Esophagus squamous epithelium (tissue), 5 donors: Measurements from ENCODE around the gene CALY. TPM values are rescaled to one million over a fixed set of nuclear protein-coding genes. Genes with fewer than 3 reads are reported as not detected.

Source experiments
- DNase-seq: peaks from one replicate; lab custom pipeline; 2025; lab: John Stamatoyannopoulos, UW
- H3K27ac ChIP-seq, 4 donors: fragments of 200-600 bp; sonication (generic); one replicate each; pipeline ENCODE4 v1.5.1; 2016 to 2019; ENCODE audit warnings: mild to moderate bottlenecking in 1 of 4
- H3K27me3 ChIP-seq, 4 donors: fragments of 200-600 bp; sonication (generic); 1 replicate in 3 of 4; 2 replicates in 1 of 4; pipeline versions ENCODE4 v1.5.1 to v1.6.0; 2017 to 2021; ENCODE audit warnings: antibody characterized with exemption in 1 of 4
- H3K36me3 ChIP-seq, 3 donors: fragments of 200-600 bp; sonication (generic); one replicate each; pipeline ENCODE4 v1.5.1; 2016 to 2019
- H3K4me1 ChIP-seq, 3 donors: fragments of 200-600 bp; sonication (generic); one replicate each; pipeline ENCODE4 v1.5.1; 2017 to 2019
- H3K4me3 ChIP-seq, 4 donors: fragments of 200-600 bp; sonication (generic); 1 replicate in 3 of 4; 2 replicates in 1 of 4; pipeline ENCODE4 v1.5.1; 2016 to 2019; ENCODE audit warnings: mild to moderate bottlenecking in 2 of 4, moderate library complexity in 1 of 4
- H3K9me3 ChIP-seq, 3 donors: fragments of 200-600 bp; sonication (generic); one replicate each; pipeline ENCODE4 v1.5.1; 2016 to 2019
- POLR2A ChIP-seq, 4 donors: fragments of 450-650 bp; IDR thresholded peaks; one replicate each; pipeline ENCODE4 v1.6.1; 2017; ENCODE audit warnings: antibody characterized with exemption in 4 of 4, mild to moderate bottlenecking in 4 of 4, moderate library complexity in 3 of 4
- WGBS, 2 donors: methylation state at CpG; one replicate each; pipeline ENCODE4 v1.1.5; 2018; 5-methylcytosine and 5-hydroxymethylcytosine counted together
- intact Hi-C: fragments of 100-400 bp; cut with DNase I; formaldehyde crosslinking; loops from one replicate; pipeline ENCODE4 v1.15.0; 2022
- total RNA-seq, 4 donors: library from RNA; depleted of rRNA; stranded (reverse); fragments of >200 nt; gene quantifications; one replicate each; pipeline ENCODE4 v1.1.0, GENCODE V29; 2016
- TF ChIP-seq, protein P1 (sequence below), 6 experiments: fragments of 450-650 bp in 4 of 6; fragments of 200-600 bp in 2 of 6; sonication (generic) in 2 of 6; IDR thresholded peaks; one replicate each; pipeline ENCODE4 v1.5.1; 2016 to 2019; ENCODE audit warnings: antibody characterized with exemption in 6 of 6, mild to moderate bottlenecking in 4 of 6, moderate library complexity in 4 of 6
- donor health status: DM: yes; HTN: yes; CAD: no.

The CALY gene
- total RNA-seq, 4 donors from 2014 or later, result not detected

DNA sequence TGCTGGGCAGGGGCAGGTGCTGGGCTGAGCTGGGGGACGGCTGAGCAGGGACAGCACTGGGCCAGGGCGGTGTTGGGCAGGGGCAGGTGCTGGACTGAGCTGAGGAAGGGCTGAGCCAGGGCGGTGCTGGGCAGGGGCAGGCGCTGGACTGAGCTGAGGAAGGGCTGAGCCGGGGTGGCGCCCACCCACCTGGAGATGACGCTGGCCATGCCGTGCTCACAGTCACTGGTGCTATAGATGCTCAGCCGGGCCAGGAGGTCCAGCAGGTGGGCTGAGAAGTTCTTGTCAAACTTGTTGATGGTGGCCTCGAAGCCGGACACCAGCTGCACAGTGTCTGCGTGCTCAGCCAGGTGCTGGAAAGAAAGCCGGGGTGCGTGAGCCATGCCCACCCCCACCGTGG lies 55.6 kb downstream of the CALY start:
- Histone ChIP-seq H3K4me3 (no peak overlapping the region), H3K27me3 (peaks cover 0 to 16% (median 2%) of the 10 kb centered on the region in 4 donors), H3K4me1 (peaks cover 12 to 36% (median 16%) of the 10 kb centered on the region in 3 donors), H3K9me3 (no peaks in the 10 kb centered on the region), H3K27ac (no peak overlapping the region), H3K36me3 (peaks cover 35 to 77% (median 55%) of the 10 kb centered on the region in 3 donors)
- TF ChIP-seq POLR2A (IDR thresholded peaks at IDR 0.05), result no peak
- TF ChIP-seq, protein P1, sequence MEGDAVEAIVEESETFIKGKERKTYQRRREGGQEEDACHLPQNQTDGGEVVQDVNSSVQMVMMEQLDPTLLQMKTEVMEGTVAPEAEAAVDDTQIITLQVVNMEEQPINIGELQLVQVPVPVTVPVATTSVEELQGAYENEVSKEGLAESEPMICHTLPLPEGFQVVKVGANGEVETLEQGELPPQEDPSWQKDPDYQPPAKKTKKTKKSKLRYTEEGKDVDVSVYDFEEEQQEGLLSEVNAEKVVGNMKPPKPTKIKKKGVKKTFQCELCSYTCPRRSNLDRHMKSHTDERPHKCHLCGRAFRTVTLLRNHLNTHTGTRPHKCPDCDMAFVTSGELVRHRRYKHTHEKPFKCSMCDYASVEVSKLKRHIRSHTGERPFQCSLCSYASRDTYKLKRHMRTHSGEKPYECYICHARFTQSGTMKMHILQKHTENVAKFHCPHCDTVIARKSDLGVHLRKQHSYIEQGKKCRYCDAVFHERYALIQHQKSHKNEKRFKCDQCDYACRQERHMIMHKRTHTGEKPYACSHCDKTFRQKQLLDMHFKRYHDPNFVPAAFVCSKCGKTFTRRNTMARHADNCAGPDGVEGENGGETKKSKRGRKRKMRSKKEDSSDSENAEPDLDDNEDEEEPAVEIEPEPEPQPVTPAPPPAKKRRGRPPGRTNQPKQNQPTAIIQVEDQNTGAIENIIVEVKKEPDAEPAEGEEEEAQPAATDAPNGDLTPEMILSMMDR (IDR thresholded peaks at IDR 0.05), result no peak
- intact Hi-C loops, result no loop called here
- no peak for DNase-seq
- 89 to 93% methylated on average over 3 to 14 of the region's 15 CpGs for WGBS, 2 donors

GRCh38 chr10:133280391-133281059 lies 56.2 kb downstream of the CALY start:
- WGBS, 2 donors, result 79 to 91% methylated on average over 7 to 8 of the region's 10 CpGs
- H3K9me3 ChIP-seq, result no peaks in the 10 kb centered on the region
- intact Hi-C loops, result no loop called here

DNA sequence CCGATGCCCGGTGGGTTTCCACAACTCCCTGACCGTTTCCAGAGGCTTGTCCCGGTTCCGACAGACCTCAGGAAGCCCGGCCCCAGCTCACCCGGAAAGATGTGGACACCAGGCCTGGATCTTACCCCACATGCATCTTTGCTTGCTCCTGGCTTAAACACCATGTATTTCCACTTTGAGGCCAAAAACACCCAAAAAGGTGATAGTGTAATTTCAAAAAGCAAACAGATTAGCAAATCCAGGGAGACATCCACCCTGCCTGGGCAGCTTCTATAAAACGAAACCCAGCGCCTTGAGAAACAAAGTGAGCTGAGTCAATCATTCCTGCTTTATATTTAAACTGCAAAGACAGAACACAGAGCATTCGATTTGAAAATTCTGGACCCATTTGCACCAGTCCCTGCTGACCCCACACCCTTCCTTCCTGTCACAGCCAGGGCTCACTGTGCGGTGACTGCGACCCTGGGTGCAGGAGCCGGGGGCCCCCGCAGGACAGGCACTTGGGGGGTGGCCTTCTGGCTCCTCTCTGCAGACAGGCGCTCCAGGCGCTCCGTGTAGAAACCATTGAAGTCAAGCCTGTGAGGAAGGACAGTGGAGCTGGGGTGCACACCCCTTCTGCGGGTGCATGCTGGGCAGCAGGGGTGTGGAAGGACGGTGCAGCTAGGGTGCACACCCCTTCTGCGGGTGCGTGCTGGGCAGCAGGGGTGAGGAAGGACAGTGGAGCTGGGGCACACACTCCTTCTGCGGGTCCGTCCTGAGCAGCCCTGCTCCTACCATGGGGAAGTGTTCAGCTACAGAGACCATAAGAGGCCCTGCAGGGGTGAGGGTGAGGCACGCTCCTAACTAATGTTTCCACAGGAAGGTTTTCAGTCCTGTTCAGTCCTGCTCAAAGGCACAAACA lies 57.1 kb downstream of the CALY start:
- peaks cover 19 to 51% (median 20%) of the 10 kb centered on the region in 3 donors for H3K4me1 ChIP-seq

More at GRCh38 chr10:133280391-133281059, 56.2 kb downstream of the CALY start:
- DNase-seq, result no peak
- Histone ChIP-seq H3K27me3 (peaks cover 0 to 21% (median 4%) of the 10 kb centered on the region in 4 donors), H3K4me1 (peaks cover 15 to 42% (median 17%) of the 10 kb centered on the region in 3 donors), H3K27ac (no peak overlapping the region), H3K36me3 (peaks cover 30 to 72% (median 51%) of the 10 kb centered on the region in 3 donors), H3K4me3 (no peak overlapping the region)
- no peak for TF ChIP-seq POLR2A (IDR thresholded peaks at IDR 0.05)
- TF ChIP-seq, protein P1 (IDR thresholded peaks at IDR 0.05), result no peak

GRCh38 chr10:133278577-133279265 lies 58.0 kb downstream of the CALY start:
- WGBS, 2 donors, result 39 to 45% methylated on average over 2 to 7 of the region's 19 CpGs
- Histone ChIP-seq H3K36me3 (peaks cover 15 to 54% (median 34%) of the 10 kb centered on the region in 3 donors), H3K27me3 (peaks cover 0 to 38% (median 6%) of the 10 kb centered on the region in 4 donors), H3K9me3 (no peaks in the 10 kb centered on the region), H3K4me3 (no peak overlapping the region), H3K27ac (peak overlapping the region; percentile 7 to 71 (median 64)), H3K4me1 (peaks cover 19 to 58% (median 20%) of the 10 kb centered on the region in 3 donors)
- DNase-seq, result peak; percentile 44
- intact Hi-C loops, result no loop called here
- TF ChIP-seq, protein P1 (IDR thresholded peaks at IDR 0.05), result no peak
- TF ChIP-seq POLR2A (IDR thresholded peaks at IDR 0.05), result peak in 1 of 4 donors; percentile 17

More for the DNA sequence above, 57.1 kb downstream of the CALY start:
- no peaks in the 10 kb centered on the region for H3K9me3 ChIP-seq
- peaks cover 0 to 31% (median 5%) of the 10 kb centered on the region in 4 donors for H3K27me3 ChIP-seq
- intact Hi-C loops, result no loop called here
- peaks cover 21 to 62% (median 43%) of the 10 kb centered on the region in 3 donors for H3K36me3 ChIP-seq
- no peak for DNase-seq
- no peak overlapping the region for H3K4me3 ChIP-seq
- WGBS, 2 donors, result 72 to 85% methylated on average over 3 to 10 of the region's 24 CpGs
- TF ChIP-seq, protein P1 (IDR thresholded peaks at IDR 0.05), result no peak
- no peak for TF ChIP-seq POLR2A (IDR thresholded peaks at IDR 0.05)
- H3K27ac ChIP-seq, result peak overlapping the region in 3 of 4 donors; percentile 59 to 71 (median 69)
